DND-41 (cell line): ENCODE results near the gene EEFSEC.

Experiments used
- ATAC-seq: fragments of 200-7000 bp; cut with Tn5 transposase; 3 replicates; pipeline ENCODE4 v1.9.1; 2021; ENCODE audit warnings: low read depth; ENCODE audit not compliant: insufficient read depth
- DNase-seq: peaks from one replicate; pipeline ENCODE4 v3.0.0-alpha.2; 2020
- H2AFZ ChIP-seq: 2 replicates; pipeline ENCODE4 v1.6.0; 2012; ENCODE audit warnings: low read depth, low read length
- H3K27ac ChIP-seq: 2 replicates; pipeline ENCODE4 v1.5.1; 2012; ENCODE audit warnings: low read length, inconsistent platforms
- H3K27me3 ChIP-seq: fragments of 200-600 bp; sonication (generic); 2 replicates; pipeline ENCODE4 v1.6.0; 2012; ENCODE audit warnings: low read length, mild to moderate bottlenecking, inconsistent platforms; ENCODE audit not compliant: insufficient read depth, poor library complexity
- H3K36me3 ChIP-seq: 2 replicates; pipeline ENCODE4 v1.5.1; 2012; ENCODE audit warnings: low read length, inconsistent platforms; ENCODE audit not compliant: insufficient read depth
- H3K4me1 ChIP-seq: 2 replicates; pipeline ENCODE4 v1.5.1; 2012; ENCODE audit warnings: mild to moderate bottlenecking, low read length; ENCODE audit not compliant: insufficient read depth
- H3K4me2 ChIP-seq: 2 replicates; pipeline ENCODE4 v1.6.0; 2012; ENCODE audit warnings: mild to moderate bottlenecking, moderate library complexity, low read length, inconsistent platforms; ENCODE audit not compliant: insufficient read depth
- H3K4me3 ChIP-seq, 2 experiments: fragments of 200-600 bp in 1 of 2; shearing (Covaris generic) in 1 of 2; 2 replicates each; pipeline ENCODE4 v1.5.1; 2012 to 2016; ENCODE audit warnings: inconsistent platforms in 2 of 2, low read length in 2 of 2, mild to moderate bottlenecking in 2 of 2, low read depth in 1 of 2, moderate library complexity in 1 of 2
- H3K79me2 ChIP-seq: 2 replicates; pipeline ENCODE4 v1.6.0; 2012; ENCODE audit warnings: low read length, inconsistent platforms; ENCODE audit not compliant: insufficient read depth
- H3K9ac ChIP-seq: 2 replicates; pipeline ENCODE4 v1.6.0; 2012; ENCODE audit warnings: low read depth, mild to moderate bottlenecking, inconsistent platforms, low read length, moderate library complexity
- H3K9me3 ChIP-seq: 2 replicates; pipeline ENCODE4 v1.5.1; 2012; ENCODE audit warnings: low read length, moderate library complexity, mild to moderate bottlenecking, inconsistent platforms; ENCODE audit not compliant: insufficient read depth, severe bottlenecking
- H4K20me1 ChIP-seq: 2 replicates; pipeline ENCODE4 v1.6.0; 2012; ENCODE audit warnings: low read length; ENCODE audit not compliant: insufficient read depth
- CTCF ChIP-seq: IDR thresholded peaks from 2 replicates; pipeline ENCODE4 v1.5.1; 2012; ENCODE audit warnings: borderline replicate concordance, low read length, moderate library complexity, mild to moderate bottlenecking; ENCODE audit not compliant: poor library complexity, severe bottlenecking; ENCODE audit errors: extremely low read depth
- EZH2 ChIP-seq: IDR thresholded peaks from 3 replicates; pipeline ENCODE4 v1.6.1; 2012; ENCODE audit warnings: borderline replicate concordance, low read depth, mild to moderate bottlenecking, moderate library complexity, low read length, inconsistent platforms; ENCODE audit not compliant: severe bottlenecking

The EEFSEC gene

GRCh38 chr3:128179484-128179819 lies 26.2 kb downstream of the EEFSEC start:
- Histone ChIP-seq H3K4me1 (no peaks in the 10 kb centered on the region; the same call in 1 of the 2 replicates), H3K4me3 (no peak overlapping the region), H3K4me2 (no peak overlapping the region), H4K20me1 (peaks cover 27% of the 10 kb centered on the region), H3K9ac (no peak overlapping the region), H3K36me3 (no peaks in the 10 kb centered on the region), H3K9me3 (no peaks in the 10 kb centered on the region), H2AFZ (no peak overlapping the region), H3K79me2 (peaks cover 18% of the 10 kb centered on the region; the same call in 1 of the 2 replicates), H3K27ac (no peak overlapping the region), H3K27me3 (no peaks in the 10 kb centered on the region)
- ATAC-seq: no peak
- DNase-seq: no peak
- TF ChIP-seq CTCF (no peak), EZH2 (no peak)

- no peak overlapping the region for H3K9ac ChIP-seq
- no peaks in the 10 kb centered on the region for H3K9me3 ChIP-seq
- H3K36me3 ChIP-seq: no peaks in the 10 kb centered on the region
- no peak overlapping the region for H3K27ac ChIP-seq
- H2AFZ ChIP-seq: no peak overlapping the region
- H3K4me2 ChIP-seq: no peak overlapping the region
- H4K20me1 ChIP-seq: peaks cover 20% of the 10 kb centered on the region
- H3K4me1 ChIP-seq: no peaks in the 10 kb centered on the region
- H3K27me3 ChIP-seq: no peaks in the 10 kb centered on the region
- H3K4me3 ChIP-seq: no peak overlapping the region
- no peak for TF ChIP-seq EZH2
- no peak for TF ChIP-seq CTCF
- DNase-seq (no peak), ATAC-seq (no peak)
- peaks cover 18% of the 10 kb centered on the region; the same call in 1 of the 2 replicates for H3K79me2 ChIP-seq
Measured at GRCh38 chr3:128180436-128180835, 27.2 kb downstream of the EEFSEC start.

- H3K79me2 ChIP-seq: peaks cover 18% of the 10 kb centered on the region; the same call in 1 of the 2 replicates
- H3K36me3 ChIP-seq: no peaks in the 10 kb centered on the region
- no peak overlapping the region for H2AFZ ChIP-seq
- DNase-seq (no peak), ATAC-seq (no peak)
- TF ChIP-seq EZH2 (no peak), CTCF (no peak)
- no peaks in the 10 kb centered on the region for H3K27me3 ChIP-seq
- H3K9ac ChIP-seq: no peak overlapping the region
- H3K4me2 ChIP-seq: no peak overlapping the region
- H3K4me3 ChIP-seq: no peak overlapping the region
- H4K20me1 ChIP-seq: peaks cover 16% of the 10 kb centered on the region; the same call in 1 of the 2 replicates
- H3K4me1 ChIP-seq: peaks cover 2% of the 10 kb centered on the region
- H3K27ac ChIP-seq: no peak overlapping the region
- H3K9me3 ChIP-seq: no peaks in the 10 kb centered on the region
Measured at GRCh38 chr3:128180913-128181312, 27.6 kb downstream of the EEFSEC start.

- H3K4me1 ChIP-seq: peaks cover 18% of the 10 kb centered on the region
- no peak overlapping the region for H2AFZ ChIP-seq
- TF ChIP-seq EZH2: no peak
- no peak for TF ChIP-seq CTCF
- H3K4me2 ChIP-seq: no peak overlapping the region
- DNase-seq (peak; percentile 20), ATAC-seq (no peak)
- H3K9ac ChIP-seq: no peak overlapping the region
- no peaks in the 10 kb centered on the region for H3K36me3 ChIP-seq
- H4K20me1 ChIP-seq: peaks cover 23% of the 10 kb centered on the region
- H3K79me2 ChIP-seq: peaks cover 19% of the 10 kb centered on the region; the same call in 1 of the 2 replicates
- H3K27me3 ChIP-seq: no peaks in the 10 kb centered on the region
- no peaks in the 10 kb centered on the region for H3K9me3 ChIP-seq
- H3K27ac ChIP-seq: no peak overlapping the region
- no peak overlapping the region for H3K4me3 ChIP-seq
Measured at GRCh38 chr3:128182656-128183055, 29.4 kb downstream of the EEFSEC start.
